NCI-H2107 (cell line): ENCODE results near the gene MAPK1.
"Not testable (repeated sequence)": the region's sequence is repeated elsewhere in the genome, so short reads cannot be mapped to it uniquely, and the experiment has no call there.

ENCODE experiments used
- DNase-seq: peaks from one replicate; lab custom pipeline; 2025; lab: John Stamatoyannopoulos, UW

Gene MAPK1

GRCh38 chr22:21818487-21819182 is 48.8 kb downstream of the MAPK1 start:
- no peak for DNase-seq

GRCh38 chr22:21817497-21817853 is 50.0 kb downstream of the MAPK1 start:
- DNase-seq = not testable (repeated sequence)

GRCh38 chr22:21816787-21817496 is 50.5 kb downstream of the MAPK1 start:
- no peak for DNase-seq

GRCh38 chr22:21816472-21816786 is 51.0 kb downstream of the MAPK1 start:
- DNase-seq = no peak

GRCh38 chr22:21815958-21816357 is 51.5 kb downstream of the MAPK1 start:
- DNase-seq = no peak

- DNase-seq = no peak
Observed at GRCh38 chr22:21815357-21815756, 52.1 kb downstream of the MAPK1 start.

- DNase-seq = no peak
Observed at GRCh38 chr22:21811982-21812381, 55.5 kb downstream of the MAPK1 start.

- DNase-seq = no peak
Observed at GRCh38 chr22:21807544-21808529, 59.6 kb downstream of the MAPK1 start.

- not testable (repeated sequence) for DNase-seq
Observed at GRCh38 chr22:21805325-21805724, 62.1 kb downstream of the MAPK1 start.

- DNase-seq = no peak
Observed at GRCh38 chr22:21803811-21804249, 63.6 kb downstream of the MAPK1 start.

- no peak for DNase-seq
Observed at GRCh38 chr22:21802673-21803072, 64.8 kb downstream of the MAPK1 start.

- DNase-seq = no peak
Observed at GRCh38 chr22:21802056-21802455, 65.4 kb downstream of the MAPK1 start.

- DNase-seq = not testable (repeated sequence)
Observed at GRCh38 chr22:21801304-21801644, 66.2 kb downstream of the MAPK1 start.

- no peak for DNase-seq
Observed at GRCh38 chr22:21800552-21801303, 66.7 kb downstream of the MAPK1 start.

- DNase-seq = no peak
Observed at GRCh38 chr22:21797444-21798221, 69.8 kb downstream of the MAPK1 start.

GRCh38 chr22:21796863-21797262 is 70.6 kb downstream of the MAPK1 start:
- no peak for DNase-seq

GRCh38 chr22:21796231-21796630 is 71.2 kb downstream of the MAPK1 start:
- no peak for DNase-seq

- not testable (repeated sequence) for DNase-seq
Observed at GRCh38 chr22:21793716-21794115, 73.7 kb downstream of the MAPK1 start.

- DNase-seq = no peak
Observed at GRCh38 chr22:21791635-21792625, 75.5 kb downstream of the MAPK1 start.
